ENCODE measurements around the gene KCNG2.

DNA sequence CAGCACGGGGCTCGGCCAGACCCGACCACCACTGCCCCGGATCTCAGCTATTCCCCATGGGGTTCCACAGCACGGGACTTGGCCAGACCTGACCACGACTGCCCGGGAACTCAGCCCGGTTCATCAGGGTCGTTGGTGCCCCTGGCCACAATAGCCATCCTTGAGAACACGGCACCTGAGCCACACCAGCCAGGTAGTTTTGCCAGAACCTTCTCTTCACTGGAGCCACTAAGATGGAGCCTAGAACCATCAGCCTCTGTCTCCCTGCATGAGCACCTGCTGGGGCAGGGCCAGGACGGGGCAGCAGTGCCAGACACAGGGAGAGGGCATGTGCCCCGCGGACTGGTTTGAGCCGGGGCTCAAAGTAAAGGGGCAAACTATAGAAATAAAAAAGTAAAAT lies 11.4 kb upstream of the KCNG2 start:
- TF ChIP-seq, protein P1, sequence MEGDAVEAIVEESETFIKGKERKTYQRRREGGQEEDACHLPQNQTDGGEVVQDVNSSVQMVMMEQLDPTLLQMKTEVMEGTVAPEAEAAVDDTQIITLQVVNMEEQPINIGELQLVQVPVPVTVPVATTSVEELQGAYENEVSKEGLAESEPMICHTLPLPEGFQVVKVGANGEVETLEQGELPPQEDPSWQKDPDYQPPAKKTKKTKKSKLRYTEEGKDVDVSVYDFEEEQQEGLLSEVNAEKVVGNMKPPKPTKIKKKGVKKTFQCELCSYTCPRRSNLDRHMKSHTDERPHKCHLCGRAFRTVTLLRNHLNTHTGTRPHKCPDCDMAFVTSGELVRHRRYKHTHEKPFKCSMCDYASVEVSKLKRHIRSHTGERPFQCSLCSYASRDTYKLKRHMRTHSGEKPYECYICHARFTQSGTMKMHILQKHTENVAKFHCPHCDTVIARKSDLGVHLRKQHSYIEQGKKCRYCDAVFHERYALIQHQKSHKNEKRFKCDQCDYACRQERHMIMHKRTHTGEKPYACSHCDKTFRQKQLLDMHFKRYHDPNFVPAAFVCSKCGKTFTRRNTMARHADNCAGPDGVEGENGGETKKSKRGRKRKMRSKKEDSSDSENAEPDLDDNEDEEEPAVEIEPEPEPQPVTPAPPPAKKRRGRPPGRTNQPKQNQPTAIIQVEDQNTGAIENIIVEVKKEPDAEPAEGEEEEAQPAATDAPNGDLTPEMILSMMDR (IDR thresholded peaks at IDR 0.05; ENCODE audit: low read depth, low read length), result no peak
- no peak for TF ChIP-seq EZH2phosphoT487 (IDR thresholded peaks at IDR 0.05; ENCODE audit: low read depth)
